HG02973 (cell line): ENCODE data around the gene CTAGE4.
"Not testable (repeated sequence)": the region's sequence is repeated elsewhere in the genome, so short reads cannot be mapped to it uniquely, and the experiment has no call there.

Source experiments
- ATAC-seq: cut with Tn5 transposase; IDR thresholded peaks from one replicate; pipeline ENCODE4 v1.9.1; 2021; ENCODE audit warnings: moderate library complexity; ENCODE audit not compliant: unreplicated experiment

The CTAGE4 gene

GRCh38 chr7:144217200-144217599 lies 33.9 kb downstream of the CTAGE4 start:
- ATAC-seq = not testable (repeated sequence)

DNA sequence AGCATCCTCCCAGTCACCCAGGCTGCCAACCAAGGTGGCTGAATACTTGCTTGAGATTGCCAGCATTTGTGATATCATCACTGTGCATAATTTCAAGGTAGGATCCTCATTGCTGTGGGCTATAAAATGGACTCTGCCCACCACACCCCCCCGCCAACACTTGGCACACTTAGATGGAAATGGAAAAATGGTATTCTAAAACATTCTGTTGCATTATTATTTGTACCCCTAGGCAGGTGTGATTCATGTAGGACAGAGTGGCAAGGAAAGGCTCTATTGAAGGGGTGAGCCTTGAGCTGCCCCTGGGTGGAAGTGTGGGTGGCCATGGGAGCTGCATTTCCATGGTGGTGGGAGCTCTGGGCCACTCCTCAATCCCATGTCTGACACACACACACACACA lies 35.3 kb downstream of the CTAGE4 start:
- ATAC-seq = not testable (repeated sequence)

DNA sequence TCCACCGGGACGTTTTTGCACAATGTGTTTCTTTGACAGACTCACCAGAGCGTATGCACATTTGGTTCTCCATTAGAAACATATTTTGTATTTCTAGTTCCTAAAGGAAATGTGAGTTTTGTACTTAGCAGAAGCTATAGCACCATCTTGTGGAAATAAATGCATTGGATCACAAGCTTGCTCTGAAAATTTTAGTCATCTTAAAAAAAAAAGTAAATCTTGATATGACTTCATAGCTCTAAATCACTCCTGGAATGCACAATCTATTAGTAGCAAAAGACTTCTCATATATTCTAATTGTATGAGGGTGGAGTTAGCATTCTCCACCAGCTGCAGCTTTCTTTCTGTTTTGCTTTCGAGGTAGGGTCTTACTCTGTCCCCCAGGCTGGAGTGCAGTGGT lies 35.9 kb downstream of the CTAGE4 start:
- peak; percentile 37 for ATAC-seq

- not testable (repeated sequence) for ATAC-seq
These were observed 37.3 kb downstream of the CTAGE4 start for GRCh38 chr7:144220531-144220930.

- not testable (repeated sequence) for ATAC-seq
These were observed 40.4 kb downstream of the CTAGE4 start for GRCh38 chr7:144223675-144224074.

GRCh38 chr7:144226866-144227265 lies 43.6 kb downstream of the CTAGE4 start:
- ATAC-seq = not testable (repeated sequence)

- ATAC-seq = not testable (repeated sequence)
These were observed 45.5 kb downstream of the CTAGE4 start for GRCh38 chr7:144228810-144229209.

DNA sequence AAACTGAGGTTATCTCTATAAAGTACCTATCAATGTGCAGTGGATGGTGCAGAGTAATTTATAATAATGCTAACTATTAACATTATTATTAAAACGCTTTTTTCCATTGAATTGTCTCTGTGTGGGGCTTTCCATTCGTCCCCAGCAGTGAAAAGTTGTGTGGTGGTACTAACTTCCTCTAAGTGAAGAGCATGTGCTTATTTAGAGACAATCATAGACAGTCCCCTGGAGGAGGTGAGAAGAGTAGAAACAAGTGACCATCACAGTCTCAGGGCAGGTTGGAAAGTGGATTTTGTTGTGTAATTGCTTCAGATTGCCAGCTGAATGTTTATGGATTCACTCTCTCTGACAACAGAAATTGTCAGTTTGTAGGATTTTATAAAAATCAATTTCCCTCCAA lies 47.8 kb downstream of the CTAGE4 start:
- not testable (repeated sequence) for ATAC-seq

GRCh38 chr7:144233039-144233438 lies 49.8 kb downstream of the CTAGE4 start:
- ATAC-seq = not testable (repeated sequence)
